ENCODE results near the gene CENPC.

GRCh38 chr4:67584496-67584895 lies 39.2 kb upstream of the CENPC start:
- TF ChIP-seq, protein P1, sequence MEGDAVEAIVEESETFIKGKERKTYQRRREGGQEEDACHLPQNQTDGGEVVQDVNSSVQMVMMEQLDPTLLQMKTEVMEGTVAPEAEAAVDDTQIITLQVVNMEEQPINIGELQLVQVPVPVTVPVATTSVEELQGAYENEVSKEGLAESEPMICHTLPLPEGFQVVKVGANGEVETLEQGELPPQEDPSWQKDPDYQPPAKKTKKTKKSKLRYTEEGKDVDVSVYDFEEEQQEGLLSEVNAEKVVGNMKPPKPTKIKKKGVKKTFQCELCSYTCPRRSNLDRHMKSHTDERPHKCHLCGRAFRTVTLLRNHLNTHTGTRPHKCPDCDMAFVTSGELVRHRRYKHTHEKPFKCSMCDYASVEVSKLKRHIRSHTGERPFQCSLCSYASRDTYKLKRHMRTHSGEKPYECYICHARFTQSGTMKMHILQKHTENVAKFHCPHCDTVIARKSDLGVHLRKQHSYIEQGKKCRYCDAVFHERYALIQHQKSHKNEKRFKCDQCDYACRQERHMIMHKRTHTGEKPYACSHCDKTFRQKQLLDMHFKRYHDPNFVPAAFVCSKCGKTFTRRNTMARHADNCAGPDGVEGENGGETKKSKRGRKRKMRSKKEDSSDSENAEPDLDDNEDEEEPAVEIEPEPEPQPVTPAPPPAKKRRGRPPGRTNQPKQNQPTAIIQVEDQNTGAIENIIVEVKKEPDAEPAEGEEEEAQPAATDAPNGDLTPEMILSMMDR (IDR thresholded peaks at IDR 0.05): no peak
- no peak for TF ChIP-seq POLR2A (IDR thresholded peaks at IDR 0.05)

Data from lower leg skin (tissue), 3 donors.